ENCODE data around the gene B4GALNT3.

- no peak for TF ChIP-seq CTCF (CRISPR knock-in tag; IDR thresholded peaks at IDR 0.05)
- TF ChIP-seq, protein P1, sequence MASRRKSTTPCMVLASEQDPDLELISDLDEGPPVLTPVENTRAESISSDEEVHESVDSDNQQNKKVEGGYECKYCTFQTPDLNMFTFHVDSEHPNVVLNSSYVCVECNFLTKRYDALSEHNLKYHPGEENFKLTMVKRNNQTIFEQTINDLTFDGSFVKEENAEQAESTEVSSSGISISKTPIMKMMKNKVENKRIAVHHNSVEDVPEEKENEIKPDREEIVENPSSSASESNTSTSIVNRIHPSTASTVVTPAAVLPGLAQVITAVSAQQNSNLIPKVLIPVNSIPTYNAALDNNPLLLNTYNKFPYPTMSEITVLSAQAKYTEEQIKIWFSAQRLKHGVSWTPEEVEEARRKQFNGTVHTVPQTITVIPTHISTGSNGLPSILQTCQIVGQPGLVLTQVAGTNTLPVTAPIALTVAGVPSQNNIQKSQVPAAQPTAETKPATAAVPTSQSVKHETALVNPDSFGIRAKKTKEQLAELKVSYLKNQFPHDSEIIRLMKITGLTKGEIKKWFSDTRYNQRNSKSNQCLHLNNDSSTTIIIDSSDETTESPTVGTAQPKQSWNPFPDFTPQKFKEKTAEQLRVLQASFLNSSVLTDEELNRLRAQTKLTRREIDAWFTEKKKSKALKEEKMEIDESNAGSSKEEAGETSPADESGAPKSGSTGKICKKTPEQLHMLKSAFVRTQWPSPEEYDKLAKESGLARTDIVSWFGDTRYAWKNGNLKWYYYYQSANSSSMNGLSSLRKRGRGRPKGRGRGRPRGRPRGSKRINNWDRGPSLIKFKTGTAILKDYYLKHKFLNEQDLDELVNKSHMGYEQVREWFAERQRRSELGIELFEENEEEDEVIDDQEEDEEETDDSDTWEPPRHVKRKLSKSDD (CRISPR knock-in tag; IDR thresholded peaks at IDR 0.05; ENCODE audit: low read depth): no peak
- TF ChIP-seq RNF2 (conservative IDR thresholded peaks at IDR 0.05; ENCODE audit: low read depth): no peak
- TF ChIP-seq REST (IDR thresholded peaks at IDR 0.05; ENCODE audit: borderline replicate concordance in 1 of 2, low read depth in 1 of 2, low read length in 2 of 2): no peak
- TF ChIP-seq KLF9 (CRISPR knock-in tag; IDR thresholded peaks at IDR 0.05; ENCODE audit: low read depth): no peak
- TF ChIP-seq ELK4 (CRISPR knock-in tag; IDR thresholded peaks at IDR 0.05; ENCODE audit: borderline replicate concordance): no peak
Measured at GRCh38 chr12:520119-520518, 60.4 kb downstream of the B4GALNT3 start.
